IMR-90 (cell line): ENCODE data around the gene USF1. TPM values are rescaled to one million over a fixed set of nuclear protein-coding genes. Genes with fewer than 3 reads are reported as not detected.

ENCODE experiments used
- ATAC-seq: fragments of 200-7000 bp; cut with Tn5 transposase; 2 replicates; pipeline ENCODE4 v1.9.1; 2020; ENCODE audit warnings: low read depth, mild to moderate bottlenecking, moderate library complexity
- BruUV-seq: library from RNA; stranded (reverse); fragments of 400-500 nt; replicated peaks from 2 replicates; lab custom pipeline; 2021; lab: Mats Ljungman, UMichigan
- CTCF ChIA-PET: fragments of 300-600 bp; formaldehyde crosslinking; extraction: SDS; loops from one replicate; lab custom pipeline; 2021; ENCODE audit warnings: antibody characterized with exemption; lab: Yijun Ruan, JAX
- POLR2A ChIA-PET: fragments of 300-600 bp; sonication (Branson Sonifier 250); formaldehyde crosslinking; loops from one replicate; lab custom pipeline; 2022; ENCODE audit warnings: antibody characterized with exemption; ENCODE audit not compliant: unreplicated experiment; lab: Charles Lee
- DNase-seq: peaks from one replicate; pipeline ENCODE4 v3.0.0; 2013
- H2AFZ ChIP-seq: replicated peaks from 2 replicates; pipeline ENCODE3; 2013; ENCODE audit warnings: low read length, mild to moderate bottlenecking; ENCODE audit not compliant: poor library complexity
- H2AK5ac ChIP-seq: 2 replicates; pipeline ENCODE4 v1.6.1; 2013; ENCODE audit warnings: low read depth, low read length, inconsistent platforms
- H2AK9ac ChIP-seq: replicated peaks from 2 replicates; pipeline ENCODE3; 2013; ENCODE audit warnings: mild to moderate bottlenecking, low read depth, low read length, moderate library complexity; ENCODE audit not compliant: poor library complexity
- H2BK120ac ChIP-seq: 2 replicates; pipeline ENCODE4 v1.6.1; 2013; ENCODE audit warnings: low read depth, low read length, inconsistent platforms
- H2BK15ac ChIP-seq: 3 replicates; pipeline ENCODE4 v1.6.1; 2013; ENCODE audit warnings: low read depth, low read length, inconsistent platforms
- H2BK20ac ChIP-seq: 2 replicates; pipeline ENCODE4 v1.6.1; 2013; ENCODE audit warnings: low read depth, mild to moderate bottlenecking, inconsistent platforms, low read length, moderate library complexity
- H2BK5ac ChIP-seq: 2 replicates; pipeline ENCODE4 v1.6.1; 2013; ENCODE audit warnings: mild to moderate bottlenecking, low read depth, low read length, inconsistent platforms; ENCODE audit not compliant: poor library complexity, severe bottlenecking
- H3K14ac ChIP-seq: replicated peaks from 2 replicates; pipeline ENCODE4 v1.6.1; 2013; ENCODE audit warnings: low read depth, low read length, inconsistent platforms
- H3K18ac ChIP-seq: 2 replicates; pipeline ENCODE4 v1.6.1; 2013; ENCODE audit warnings: low read depth, low read length, control low read depth
- H3K23ac ChIP-seq: 2 replicates; pipeline ENCODE4 v1.6.1; 2013; ENCODE audit warnings: low read depth, low read length, inconsistent platforms
- H3K27ac ChIP-seq: 2 replicates; pipeline ENCODE4 v1.5.1; 2013; ENCODE audit warnings: mild to moderate bottlenecking, control low read depth, low read length; ENCODE audit not compliant: insufficient read depth
- H3K27me3 ChIP-seq: 2 replicates; pipeline ENCODE4 v1.6.1; 2013; ENCODE audit warnings: low read length; ENCODE audit not compliant: control insufficient read depth, insufficient read depth
- H3K36me3 ChIP-seq: 2 replicates; pipeline ENCODE4 v1.6.1; 2013; ENCODE audit warnings: low read length, mixed read lengths; ENCODE audit not compliant: control insufficient read depth, insufficient read depth
- H3K4ac ChIP-seq: 2 replicates; pipeline ENCODE4 v1.6.1; 2013; ENCODE audit warnings: low read depth, low read length, inconsistent platforms
- H3K4me1 ChIP-seq: 2 replicates; pipeline ENCODE4 v1.6.1; 2013; ENCODE audit warnings: low read length, mixed read lengths; ENCODE audit not compliant: control insufficient read depth, insufficient read depth
- H3K4me2 ChIP-seq: 2 replicates; pipeline ENCODE4 v1.6.1; 2013; ENCODE audit warnings: low read depth, mild to moderate bottlenecking, control low read depth, low read length, moderate library complexity
- H3K4me3 ChIP-seq: 2 replicates; pipeline ENCODE4 v1.5.1; 2013; ENCODE audit warnings: low read depth, mild to moderate bottlenecking, control low read depth, low read length, moderate library complexity; ENCODE audit not compliant: insufficient read depth
- H3K56ac ChIP-seq: 2 replicates; pipeline ENCODE4 v1.6.1; 2013; ENCODE audit warnings: low read length, inconsistent platforms; ENCODE audit not compliant: insufficient read depth; ENCODE audit errors: extremely low read depth
- H3K79me1 ChIP-seq, 2 experiments: 2 replicates each; pipeline ENCODE4 v1.6.1; 2013; ENCODE audit warnings: low read length in 2 of 2, inconsistent platforms in 1 of 2, low read depth in 1 of 2
- H3K9ac ChIP-seq: 2 replicates; pipeline ENCODE4 v1.6.1; 2013; ENCODE audit warnings: low read depth, low read length, control low read depth
- H3K9me1 ChIP-seq: 2 replicates; pipeline ENCODE4 v1.6.1; 2013; ENCODE audit warnings: low read length, inconsistent platforms; ENCODE audit not compliant: insufficient read depth
- H3K9me3 ChIP-seq: 2 replicates; pipeline ENCODE4 v1.6.1; 2013; ENCODE audit warnings: low read length; ENCODE audit not compliant: control insufficient read depth, insufficient read depth
- H4K20me1 ChIP-seq: 2 replicates; pipeline ENCODE4 v1.6.1; 2013; ENCODE audit warnings: low read length, inconsistent platforms; ENCODE audit not compliant: insufficient read depth
- H4K5ac ChIP-seq: 2 replicates; pipeline ENCODE4 v1.6.1; 2013; ENCODE audit warnings: mild to moderate bottlenecking, low read depth, low read length, control low read depth
- H4K8ac ChIP-seq, 2 experiments: 2 replicates each; pipeline ENCODE4 v1.6.1; 2013; ENCODE audit warnings: low read depth in 2 of 2, low read length in 2 of 2, control low read depth in 1 of 2, inconsistent platforms in 1 of 2
- H4K91ac ChIP-seq: 2 replicates; pipeline ENCODE4 v1.6.1; 2013; ENCODE audit warnings: low read depth, low read length, inconsistent platforms; ENCODE audit not compliant: insufficient read depth
- BHLHE40 ChIP-seq: fragments of 150-350 bp; IDR thresholded peaks from 2 replicates; pipeline ENCODE4 v1.6.1; 2016; ENCODE audit warnings: mild to moderate bottlenecking, low read depth, low read length
- CEBPB ChIP-seq: IDR thresholded peaks from 2 replicates; pipeline ENCODE4 v1.6.1; 2012; ENCODE audit warnings: low read depth, low read length, improper control_type of control experiment
- CHD1 ChIP-seq: IDR thresholded peaks from 2 replicates; pipeline ENCODE4 v1.6.1; 2012; ENCODE audit warnings: low read depth, low read length, improper control_type of control experiment
- MAFK ChIP-seq: IDR thresholded peaks from 2 replicates; pipeline ENCODE4 v1.6.1; 2012; ENCODE audit warnings: low read depth, low read length, improper control_type of control experiment
- MAZ ChIP-seq: IDR thresholded peaks from 2 replicates; pipeline ENCODE4 v1.6.1; 2012; ENCODE audit warnings: low read depth, mild to moderate bottlenecking, low read length, improper control_type of control experiment, moderate library complexity, borderline replicate concordance
- MXI1 ChIP-seq: IDR thresholded peaks from 2 replicates; pipeline ENCODE4 v1.6.1; 2012; ENCODE audit warnings: low read depth, mild to moderate bottlenecking, low read length, moderate library complexity, borderline replicate concordance
- NFE2L2 ChIP-seq: fragments of 150-350 bp; IDR thresholded peaks from 2 replicates; pipeline ENCODE4 v1.6.1; 2016; ENCODE audit warnings: low read depth, mild to moderate bottlenecking, low read length
- RAD21 ChIP-seq: IDR thresholded peaks from 2 replicates; pipeline ENCODE4 v1.6.1; 2012; ENCODE audit warnings: low read length, improper control_type of control experiment
- USF2 ChIP-seq: fragments of 150-350 bp; IDR thresholded peaks from 2 replicates; pipeline ENCODE4 v1.6.1; 2017; ENCODE audit warnings: mild to moderate bottlenecking, antibody characterized with exemption, low read length, low read depth
- dilution Hi-C: fragments of 300-500 bp; cut with HindIII; formaldehyde crosslinking; loops from one replicate; pipeline ENCODE4 v1.14.3; 2018; ENCODE audit warnings: low sequenced_read_pairs; ENCODE audit not compliant: unreplicated experiment
- in situ Hi-C: fragments of 300-500 bp; cut with MboI; formaldehyde crosslinking; loops from 3 replicates; pipeline ENCODE4 v1.14.3; 2019; ENCODE audit warnings: low sequenced_read_pairs, inconsistent platforms, mixed read lengths
- intact Hi-C: fragments of 100-400 bp; cut with micrococcal nuclease; formaldehyde crosslinking; loops from 2 replicates; pipeline ENCODE4 v1.10.0; 2022
- polyA plus RNA-seq, 3 experiments: library from polyadenylated mRNA; depleted of rRNA; stranded (reverse); fragments of >200 nt; gene quantifications; 2 replicates each; pipeline ENCODE4 v1.2.3, GENCODE V29; 2012; ENCODE audit warnings: low replicate concordance in 1 of 3
- total RNA-seq: library from RNA; depleted of rRNA; stranded (reverse); fragments of >200 nt; gene quantifications from 2 replicates; pipeline ENCODE4 v1.2.3, GENCODE V29; 2012
- TF ChIP-seq, protein P1 (sequence below): fragments of 150-350 bp; IDR thresholded peaks from 2 replicates; pipeline ENCODE4 v1.6.1; 2016; ENCODE audit warnings: low read depth, mild to moderate bottlenecking, low read length, moderate library complexity, borderline replicate concordance
- TF ChIP-seq, protein P2 (sequence below): conservative IDR thresholded peaks from 2 replicates; pipeline ENCODE4 v1.5.1; 2012; ENCODE audit warnings: mild to moderate bottlenecking, low read depth, low read length, improper control_type of control experiment

USF1 gene
- total and polyA plus RNA-seq, 2 of the 4 experiments (the other 2 are of a cell fraction) = 37.1 to 78.9 TPM

DNA sequence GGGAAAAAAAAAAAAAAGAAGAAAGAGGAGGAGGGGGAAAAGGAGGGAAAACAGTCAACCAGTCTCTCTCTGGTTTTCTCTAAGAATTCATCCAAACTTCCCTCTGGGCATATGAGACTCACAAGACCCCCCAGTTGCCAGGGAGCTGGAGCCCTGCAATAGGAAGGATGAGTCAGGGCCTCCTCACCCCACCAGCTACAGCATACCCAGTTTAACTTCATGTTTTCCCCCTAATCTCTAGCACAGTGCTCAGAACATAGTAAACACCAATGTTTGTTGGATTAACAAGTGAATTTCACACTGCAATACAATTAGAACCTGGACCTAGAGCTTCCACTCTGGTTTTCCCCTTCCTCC lies 32.7 kb downstream of the USF1 start:
- H3K4ac ChIP-seq = peak overlapping the region; percentile 31; the same call in 1 of the 2 replicates
- H2BK120ac ChIP-seq = peak overlapping the region; percentile 46; the same call in 1 of the 2 replicates
- ATAC-seq (no peak), DNase-seq (peak; percentile 21)
- H3K9me1 ChIP-seq = peaks cover 5% of the 10 kb centered on the region
- H3K14ac ChIP-seq = no peak overlapping the region
- H4K91ac ChIP-seq = 0 out of 2 replicates have a peak overlapping the region, but pooled peaks have one; percentile 58
- H2BK5ac ChIP-seq = peak overlapping the region; percentile 38
- H2BK15ac ChIP-seq = peak overlapping the region; percentile 38; the same call in 1 of the 3 replicates
- in situ Hi-C loops (no loop called here), dilution Hi-C loops (no loop called here), intact Hi-C loops (no loop called here)
- peak overlapping the region; percentile 69 for H3K27ac ChIP-seq
- peaks cover 3% of the 10 kb centered on the region; the same call in 1 of the 2 replicates for H3K27me3 ChIP-seq
- peak overlapping the region; percentile 12 for H3K23ac ChIP-seq
- no peaks in the 10 kb centered on the region for H3K9me3 ChIP-seq
- H4K5ac ChIP-seq = peak overlapping the region; percentile 73
- BruUV-seq = no TSS peak
- peak overlapping the region; percentile 20 for H3K18ac ChIP-seq
- no peak overlapping the region; the same call in 1 of the 2 replicates for H3K4me2 ChIP-seq
- peak overlapping the region; percentile 45; the same call in 1 of the 2 replicates for H2BK20ac ChIP-seq
- POLR2A ChIA-PET = no interaction called here
- H2AK9ac ChIP-seq = no peak overlapping the region
- H3K4me1 ChIP-seq = peaks cover 6% of the 10 kb centered on the region
- H3K9ac ChIP-seq = no peak overlapping the region
- CTCF ChIA-PET = no interaction called here
- no peak overlapping the region for H2AK5ac ChIP-seq
- peak overlapping the region; percentile 85 for H2AFZ ChIP-seq
- TF ChIP-seq BHLHE40 (no peak), MAFK (no peak), MAZ (no peak), MXI1 (no peak), NFE2L2 (no peak), USF2 (no peak), RAD21 (no peak), CHD1 (no peak), CEBPB (no peak)
- TF ChIP-seq, protein P1, sequence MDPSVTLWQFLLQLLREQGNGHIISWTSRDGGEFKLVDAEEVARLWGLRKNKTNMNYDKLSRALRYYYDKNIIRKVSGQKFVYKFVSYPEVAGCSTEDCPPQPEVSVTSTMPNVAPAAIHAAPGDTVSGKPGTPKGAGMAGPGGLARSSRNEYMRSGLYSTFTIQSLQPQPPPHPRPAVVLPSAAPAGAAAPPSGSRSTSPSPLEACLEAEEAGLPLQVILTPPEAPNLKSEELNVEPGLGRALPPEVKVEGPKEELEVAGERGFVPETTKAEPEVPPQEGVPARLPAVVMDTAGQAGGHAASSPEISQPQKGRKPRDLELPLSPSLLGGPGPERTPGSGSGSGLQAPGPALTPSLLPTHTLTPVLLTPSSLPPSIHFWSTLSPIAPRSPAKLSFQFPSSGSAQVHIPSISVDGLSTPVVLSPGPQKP = no peak
- TF ChIP-seq, protein P2, sequence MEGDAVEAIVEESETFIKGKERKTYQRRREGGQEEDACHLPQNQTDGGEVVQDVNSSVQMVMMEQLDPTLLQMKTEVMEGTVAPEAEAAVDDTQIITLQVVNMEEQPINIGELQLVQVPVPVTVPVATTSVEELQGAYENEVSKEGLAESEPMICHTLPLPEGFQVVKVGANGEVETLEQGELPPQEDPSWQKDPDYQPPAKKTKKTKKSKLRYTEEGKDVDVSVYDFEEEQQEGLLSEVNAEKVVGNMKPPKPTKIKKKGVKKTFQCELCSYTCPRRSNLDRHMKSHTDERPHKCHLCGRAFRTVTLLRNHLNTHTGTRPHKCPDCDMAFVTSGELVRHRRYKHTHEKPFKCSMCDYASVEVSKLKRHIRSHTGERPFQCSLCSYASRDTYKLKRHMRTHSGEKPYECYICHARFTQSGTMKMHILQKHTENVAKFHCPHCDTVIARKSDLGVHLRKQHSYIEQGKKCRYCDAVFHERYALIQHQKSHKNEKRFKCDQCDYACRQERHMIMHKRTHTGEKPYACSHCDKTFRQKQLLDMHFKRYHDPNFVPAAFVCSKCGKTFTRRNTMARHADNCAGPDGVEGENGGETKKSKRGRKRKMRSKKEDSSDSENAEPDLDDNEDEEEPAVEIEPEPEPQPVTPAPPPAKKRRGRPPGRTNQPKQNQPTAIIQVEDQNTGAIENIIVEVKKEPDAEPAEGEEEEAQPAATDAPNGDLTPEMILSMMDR = no peak
- H4K20me1 ChIP-seq = no peaks in the 10 kb centered on the region
- no peak overlapping the region for H3K56ac ChIP-seq
- H3K36me3 ChIP-seq = no peaks in the 10 kb centered on the region
- H3K4me3 ChIP-seq = no peak overlapping the region
- no peaks in the 10 kb centered on the region for H3K79me1 ChIP-seq
- peak overlapping the region; percentile 82 to 97 for H4K8ac ChIP-seq
